GM12878 (cell line): ENCODE data around the gene MUSK. TPM values are rescaled to one million over a fixed set of nuclear protein-coding genes. Genes with fewer than 3 reads are reported as not detected.
A peak's percentile ranks its signal among the peaks of the same experiment; 100 is the strongest.

Source experiments
- ATAC-seq: fragments of 200-7000 bp; cut with Tn5 transposase; 3 replicates; pipeline ENCODE4 v1.9.1; 2020; ENCODE audit warnings: mild to moderate bottlenecking, moderate library complexity
- BruUV-seq: library from RNA; stranded (reverse); fragments of 400-500 nt; replicated peaks from 2 replicates; lab custom pipeline; 2021; lab: Mats Ljungman, UMichigan
- CTCF ChIA-PET: fragments of 300-600 bp; sonication (Branson Sonifier 250); formaldehyde crosslinking; extraction: SDS; loops from one replicate; lab custom pipeline; 2021; ENCODE audit warnings: inconsistent platforms; lab: Yijun Ruan, JAX
- POLR2A ChIA-PET: fragments of 350-600 bp; formaldehyde crosslinking; extraction: SDS; loops from one replicate; lab custom pipeline; 2021; ENCODE audit warnings: inconsistent platforms; lab: Charles Lee
- RAD21 ChIA-PET: fragments of 300-600 bp; sonication (Branson Sonifier 250); formaldehyde crosslinking; loops from one replicate; lab custom pipeline; 2023; ENCODE audit warnings: antibody characterized with exemption; ENCODE audit not compliant: unreplicated experiment; lab: Charles Lee
- SMC1A ChIA-PET: fragments of 300-600 bp; sonication (Branson Sonifier 250); formaldehyde crosslinking; loops from one replicate; lab custom pipeline; 2023; ENCODE audit not compliant: unreplicated experiment, uncharacterized antibody; lab: Charles Lee
- DNase-seq: peaks from one replicate; pipeline ENCODE4 v3.0.0-alpha.2; 2011; ENCODE audit warnings: low read depth, low spot score
- FAIRE-seq: peaks from 3 replicates; lab custom pipeline; 2011; peaks lifted over from hg19 to GRCh38; lab: Jason Lieb, UNC
- H2AFZ ChIP-seq: 2 replicates; pipeline ENCODE4 v1.6.0; 2011; ENCODE audit warnings: low read depth, low read length, control low read depth; ENCODE audit not compliant: control insufficient read depth
- H3K27ac ChIP-seq: 2 replicates; pipeline ENCODE4 v1.5.1; 2011; ENCODE audit warnings: control low read depth; ENCODE audit not compliant: control insufficient read depth, insufficient read depth
- H3K27me3 ChIP-seq, 2 experiments: replicated peaks in 1 of 2; 2 replicates each; pipeline versions ENCODE4 v1.6.0 to v1.6.1; 2011; ENCODE audit warnings: low read length in 1 of 2; ENCODE audit not compliant: control insufficient read depth in 2 of 2, insufficient read depth in 2 of 2
- H3K36me3 ChIP-seq, 2 experiments: 2 replicates each; pipeline ENCODE4 v1.5.1; 2011; ENCODE audit warnings: low read length in 1 of 2; ENCODE audit not compliant: control insufficient read depth in 2 of 2, insufficient read depth in 2 of 2
- H3K4me1 ChIP-seq: 2 replicates; pipeline ENCODE4 v1.6.1; 2011; ENCODE audit warnings: mild to moderate bottlenecking, low read length, moderate library complexity, mixed read lengths; ENCODE audit not compliant: control insufficient read depth, insufficient read depth
- H3K4me2 ChIP-seq: 2 replicates; pipeline ENCODE4 v1.6.0; 2011; ENCODE audit warnings: control low read depth; ENCODE audit not compliant: control insufficient read depth, insufficient read depth
- H3K4me3 ChIP-seq: fragments of 200-600 bp; sonication (generic); 2 replicates; pipeline ENCODE4 v1.5.1; 2016
- H3K79me2 ChIP-seq: 2 replicates; pipeline ENCODE4 v1.6.0; 2011; ENCODE audit warnings: low read length; ENCODE audit not compliant: control insufficient read depth, insufficient read depth
- H3K9ac ChIP-seq: 2 replicates; pipeline ENCODE4 v1.8.0; 2011; ENCODE audit warnings: low read length, control low read depth, mixed read lengths; ENCODE audit not compliant: control insufficient read depth, insufficient read depth
- H3K9me3 ChIP-seq: replicated peaks from 3 replicates; pipeline ENCODE4 v1.5.1; 2011; ENCODE audit warnings: mild to moderate bottlenecking, low read length; ENCODE audit not compliant: control insufficient read depth, insufficient read depth
- H4K20me1 ChIP-seq: 2 replicates; pipeline ENCODE4 v1.6.0; 2011; ENCODE audit not compliant: control insufficient read depth, insufficient read depth
- ATF7 ChIP-seq: fragments of 450-650 bp; IDR thresholded peaks from 2 replicates; pipeline ENCODE4 v1.6.1; 2016; ENCODE audit warnings: low read depth, mild to moderate bottlenecking
- CBFB ChIP-seq: IDR thresholded peaks from 2 replicates; pipeline ENCODE4 v1.6.1; 2016; ENCODE audit warnings: antibody characterized with exemption, low read depth
- NR2C2 ChIP-seq: IDR thresholded peaks from 2 replicates; pipeline ENCODE4 v1.6.1; 2011; ENCODE audit warnings: borderline replicate concordance, low read depth; ENCODE audit not compliant: control insufficient read depth, insufficient read length
- SIX5 ChIP-seq: IDR thresholded peaks from 2 replicates; pipeline ENCODE4 v1.6.1; 2011; ENCODE audit warnings: mild to moderate bottlenecking, low read depth, low read length, moderate library complexity; ENCODE audit not compliant: severe bottlenecking
- SMARCA5 ChIP-seq: fragments of 450-650 bp; IDR thresholded peaks from 2 replicates; pipeline ENCODE4 v1.6.1; 2017; ENCODE audit warnings: mild to moderate bottlenecking
- TBL1XR1 ChIP-seq: IDR thresholded peaks from 2 replicates; pipeline ENCODE4 v1.6.1; 2012; ENCODE audit warnings: low read depth, low read length, improper control_type of control experiment
- TCF12 ChIP-seq: IDR thresholded peaks from 2 replicates; pipeline ENCODE4 v1.6.1; 2011; ENCODE audit warnings: low read depth, mild to moderate bottlenecking, low read length
- ZNF207 ChIP-seq: fragments of 450-650 bp; IDR thresholded peaks from 2 replicates; pipeline ENCODE4 v1.6.1; 2014; ENCODE audit warnings: antibody characterized with exemption, mild to moderate bottlenecking, borderline replicate concordance
- WGBS: methylation state at CpG from one replicate; pipeline ENCODE4 v1.1.6; 2016; ENCODE audit warnings: low lambda C conversion rate; ENCODE audit not compliant: insufficient replicate concordance, insufficient coverage; ENCODE audit errors: missing lambda C conversion rate; 5-methylcytosine and 5-hydroxymethylcytosine counted together
- in situ Hi-C: fragments of 300-500 bp; cut with MboI; formaldehyde crosslinking; loops from 9 replicates; pipeline ENCODE4 v1.14.3; 2018; ENCODE audit warnings: mixed read lengths
- intact Hi-C: fragments of 100-400 bp; cut with micrococcal nuclease; formaldehyde crosslinking; loops from one replicate; pipeline ENCODE4 v1.14.2; 2022; ENCODE audit not compliant: unreplicated experiment
- polyA plus RNA-seq, 11 experiments: library from polyadenylated mRNA; depleted of rRNA in 4 of 11; unstranded in 6 of 11; stranded (reverse) in 5 of 11; fragments of >200 nt; fragmentation: Nextera tagmentation in 4 of 11; fragmentation: Illumina TruSeq in 1 of 11; extraction: Ambion mirVana in 4 of 11; extraction: Trizol in 1 of 11; gene quantifications; 1 replicate in 1 of 11; 2 replicates in 10 of 11; pipeline versions ENCODE4 v1.2.1 to v1.2.3, GENCODE V29; 2011 to 2016; ENCODE audit warnings: inconsistent platforms in 2 of 11, missing spikeins in 2 of 11, low read depth in 1 of 11
- total RNA-seq, 4 experiments: library from RNA; depleted of rRNA in 3 of 4; stranded (reverse); fragments of >200 nt in 3 of 4; fragmentation: Illumina TruSeq in 1 of 4; extraction: Trizol in 1 of 4; gene quantifications; 2 replicates each; pipeline versions ENCODE4 v1.2.1 to v1.2.3, GENCODE V29; 2013 to 2021
- TF ChIP-seq, protein P1 (sequence below): IDR thresholded peaks from 2 replicates; pipeline ENCODE4 v1.6.1; 2012; ENCODE audit warnings: low read depth, low read length, improper control_type of control experiment
- TF ChIP-seq, protein P2 (sequence below): fragments of 450-650 bp; formaldehyde crosslinking; IDR thresholded peaks from 2 replicates; pipeline ENCODE4 v1.5.0; 2022; ENCODE audit warnings: mild to moderate bottlenecking, missing genetic modification characterization
- TF ChIP-seq, protein P3 (sequence below): IDR thresholded peaks from 2 replicates; pipeline ENCODE4 v1.6.1; 2012; ENCODE audit warnings: low read depth, low read length, improper control_type of control experiment

The MUSK gene
- total and polyA plus RNA-seq, 10 of the 15 experiments (the other 5 are each of a cell fraction or from before 2014, with no cell fraction given) = 0.04 to 0.19 (median 0.10) TPM; not detected in 5

DNA sequence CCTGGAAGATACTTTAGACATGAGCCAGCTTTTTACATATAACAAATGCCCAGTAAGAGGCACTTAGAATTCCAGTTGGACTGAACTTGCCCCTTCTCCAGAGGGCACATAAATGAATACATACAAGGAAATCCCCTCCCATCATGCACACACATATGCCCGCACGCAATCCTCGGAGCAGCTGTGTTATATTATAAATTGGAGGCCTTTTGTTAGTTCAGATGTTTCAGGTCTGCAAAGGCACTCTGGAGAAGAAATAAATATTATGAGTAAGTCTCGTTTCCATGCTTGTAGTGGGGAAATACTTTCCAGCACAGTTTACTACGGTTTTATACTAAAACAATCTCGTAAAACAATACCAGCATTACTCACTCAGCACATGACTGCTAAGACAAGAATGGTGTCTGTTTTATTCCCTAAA, 17.6 kb upstream of the MUSK start:
- ChIA-PET SMC1A (interaction anchor here (0.7 to 2.4 kb wide), 4 partner anchors 9 to 685 kb away, joined by 3 to 11 read pairs (median 4); no protein-coding TSS in a partner anchor), CTCF (no interaction called here), POLR2A (no interaction called here), RAD21 (interaction anchor here (1.4 kb wide), 1 partner anchor 25 kb away, joined by 3 read pairs; no protein-coding TSS in a partner anchor)
- in situ Hi-C loops (no loop called here), intact Hi-C loops (no loop called here)
- Histone ChIP-seq H3K9ac (no peak overlapping the region), H3K27me3 (no peaks in the 10 kb centered on the region), H3K4me1 (no peaks in the 10 kb centered on the region), H4K20me1 (no peaks in the 10 kb centered on the region), H3K9me3 (no peaks in the 10 kb centered on the region), H3K79me2 (no peaks in the 10 kb centered on the region), H3K27ac (no peak overlapping the region), H2AFZ (no peak overlapping the region), H3K4me2 (no peak overlapping the region), H3K4me3 (no peak overlapping the region), H3K36me3 (no peaks in the 10 kb centered on the region)
- no peak for DNase-seq
- no peak for FAIRE-seq
- TF ChIP-seq SIX5 (no peak), SMARCA5 (no peak), ZNF207 (no peak)
- BruUV-seq = no TSS peak
- 54% methylated on average over 6 of the region's 6 CpGs for WGBS
- no peak for ATAC-seq

DNA sequence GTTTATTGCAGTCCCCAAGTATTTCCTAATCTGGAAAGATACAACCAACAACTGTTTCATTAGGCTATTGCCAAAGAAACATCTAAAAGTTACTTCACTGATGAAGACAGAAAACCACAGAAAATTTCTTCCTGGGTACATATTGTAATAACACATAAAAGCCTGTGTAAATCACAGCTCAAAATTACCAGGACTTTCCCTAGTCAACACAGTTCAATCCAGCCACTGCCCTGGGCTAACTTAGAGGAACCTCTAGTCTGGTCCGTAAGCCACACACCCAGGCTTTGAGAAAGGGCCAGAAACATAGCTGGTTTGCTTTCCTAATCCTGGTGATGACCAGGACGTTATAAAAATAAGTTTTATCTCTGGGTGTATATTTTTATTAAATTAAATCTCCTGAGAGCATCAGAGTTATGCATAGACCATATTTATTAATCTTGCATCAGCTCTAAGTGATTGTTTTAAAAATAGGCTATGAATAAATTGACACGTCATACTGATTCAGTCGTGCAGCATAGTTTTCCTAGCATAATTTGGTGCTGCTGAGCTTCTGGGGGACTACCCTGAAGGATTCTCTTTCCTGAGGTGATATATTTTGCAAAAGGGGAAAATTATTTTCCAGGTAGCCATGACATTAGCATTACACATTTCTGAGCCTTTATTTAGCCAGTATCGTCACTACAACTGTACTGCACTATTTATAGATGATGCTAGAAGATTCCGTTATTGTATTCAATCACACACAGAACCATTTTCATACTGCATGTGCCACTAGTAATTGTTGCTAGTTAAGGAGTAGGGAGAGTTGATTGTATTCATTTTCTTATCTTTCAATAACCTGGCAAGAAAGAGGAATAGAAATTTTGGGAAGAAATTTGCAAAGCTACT, 12.6 kb upstream of the MUSK start:
- in situ Hi-C loops = no loop called here
- no peaks in the 10 kb centered on the region for H3K9me3 ChIP-seq
- ChIA-PET POLR2A (no interaction called here), RAD21 (interaction anchor here (1.8 kb wide), 1 partner anchor 380 kb away, joined by 4 read pairs; no protein-coding TSS in a partner anchor), CTCF (interaction anchor here (1.0 to 1.4 kb wide), 2 partner anchors 12 to 33 kb away, joined by 3 to 4 read pairs; no protein-coding TSS in a partner anchor), SMC1A (interaction anchor here (0.9 to 1.7 kb wide), 7 partner anchors 8 to 378 kb away, joined by 3 to 6 read pairs (median 3); no protein-coding TSS in a partner anchor)
- no peaks in the 10 kb centered on the region for H3K36me3 ChIP-seq
- H3K79me2 ChIP-seq = no peaks in the 10 kb centered on the region
- H3K27me3 ChIP-seq = no peaks in the 10 kb centered on the region
- H2AFZ ChIP-seq = no peak overlapping the region
- intact Hi-C loops = no loop called here
- H3K27ac ChIP-seq = no peak overlapping the region
- no peaks in the 10 kb centered on the region for H3K4me1 ChIP-seq
- no peak overlapping the region for H3K9ac ChIP-seq
- no peak overlapping the region for H3K4me2 ChIP-seq
- peak; percentile 75 for ATAC-seq
- BruUV-seq = no TSS peak
- no peaks in the 10 kb centered on the region for H4K20me1 ChIP-seq
- no peak for DNase-seq
- no peak overlapping the region for H3K4me3 ChIP-seq
- WGBS = 13% methylated on average over 6 of the region's 6 CpGs
- FAIRE-seq = no peak
- TF ChIP-seq CBFB = no peak
- TF ChIP-seq, protein P1, sequence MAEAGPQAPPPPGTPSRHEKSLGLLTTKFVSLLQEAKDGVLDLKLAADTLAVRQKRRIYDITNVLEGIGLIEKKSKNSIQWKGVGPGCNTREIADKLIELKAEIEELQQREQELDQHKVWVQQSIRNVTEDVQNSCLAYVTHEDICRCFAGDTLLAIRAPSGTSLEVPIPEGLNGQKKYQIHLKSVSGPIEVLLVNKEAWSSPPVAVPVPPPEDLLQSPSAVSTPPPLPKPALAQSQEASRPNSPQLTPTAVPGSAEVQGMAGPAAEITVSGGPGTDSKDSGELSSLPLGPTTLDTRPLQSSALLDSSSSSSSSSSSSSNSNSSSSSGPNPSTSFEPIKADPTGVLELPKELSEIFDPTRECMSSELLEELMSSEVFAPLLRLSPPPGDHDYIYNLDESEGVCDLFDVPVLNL = no peak
- no peak for TF ChIP-seq NR2C2
- no peak for TF ChIP-seq TCF12
- TF ChIP-seq TBL1XR1 = no peak
- TF ChIP-seq, protein P2, sequence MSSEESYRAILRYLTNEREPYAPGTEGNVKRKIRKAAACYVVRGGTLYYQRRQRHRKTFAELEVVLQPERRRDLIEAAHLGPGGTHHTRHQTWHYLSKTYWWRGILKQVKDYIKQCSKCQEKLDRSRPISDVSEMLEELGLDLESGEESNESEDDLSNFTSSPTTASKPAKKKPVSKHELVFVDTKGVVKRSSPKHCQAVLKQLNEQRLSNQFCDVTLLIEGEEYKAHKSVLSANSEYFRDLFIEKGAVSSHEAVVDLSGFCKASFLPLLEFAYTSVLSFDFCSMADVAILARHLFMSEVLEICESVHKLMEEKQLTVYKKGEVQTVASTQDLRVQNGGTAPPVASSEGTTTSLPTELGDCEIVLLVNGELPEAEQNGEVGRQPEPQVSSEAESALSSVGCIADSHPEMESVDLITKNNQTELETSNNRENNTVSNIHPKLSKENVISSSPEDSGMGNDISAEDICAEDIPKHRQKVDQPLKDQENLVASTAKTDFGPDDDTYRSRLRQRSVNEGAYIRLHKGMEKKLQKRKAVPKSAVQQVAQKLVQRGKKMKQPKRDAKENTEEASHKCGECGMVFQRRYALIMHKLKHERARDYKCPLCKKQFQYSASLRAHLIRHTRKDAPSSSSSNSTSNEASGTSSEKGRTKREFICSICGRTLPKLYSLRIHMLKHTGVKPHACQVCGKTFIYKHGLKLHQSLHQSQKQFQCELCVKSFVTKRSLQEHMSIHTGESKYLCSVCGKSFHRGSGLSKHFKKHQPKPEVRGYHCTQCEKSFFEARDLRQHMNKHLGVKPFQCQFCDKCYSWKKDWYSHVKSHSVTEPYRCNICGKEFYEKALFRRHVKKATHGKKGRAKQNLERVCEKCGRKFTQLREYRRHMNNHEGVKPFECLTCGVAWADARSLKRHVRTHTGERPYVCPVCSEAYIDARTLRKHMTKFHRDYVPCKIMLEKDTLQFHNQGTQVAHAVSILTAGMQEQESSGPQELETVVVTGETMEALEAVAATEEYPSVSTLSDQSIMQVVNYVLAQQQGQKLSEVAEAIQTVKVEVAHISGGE (CRISPR knock-in tag) = no peak
- TF ChIP-seq, protein P3, sequence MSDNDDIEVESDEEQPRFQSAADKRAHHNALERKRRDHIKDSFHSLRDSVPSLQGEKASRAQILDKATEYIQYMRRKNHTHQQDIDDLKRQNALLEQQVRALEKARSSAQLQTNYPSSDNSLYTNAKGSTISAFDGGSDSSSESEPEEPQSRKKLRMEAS = no peak
- TF ChIP-seq ATF7 = no peak
